Measurements from ENCODE around the gene TSPAN3. TPM values are rescaled to one million over a fixed set of nuclear protein-coding genes. Genes with fewer than 3 reads are reported as not detected.

TSPAN3 gene
- total RNA-seq, 3 donors from 2014 or later (not counting 1 experiment from before 2014, with no cell fraction given) = 18.7 to 37.4 (median 29.9) TPM

GRCh38 chr15:77010312-77010686 lies 60.6 kb downstream of the TSPAN3 start:
- DNase-seq (no peak), ATAC-seq (no peak)
- Mint-ChIP-seq H3K4me1 (peaks cover 66 to 84% of the 10 kb centered on the region in 2 donors), H3K4me3 (peak overlapping the region; percentile 49), H3K36me3 (no peaks in the 10 kb centered on the region), H3K9me3 (no peaks in the 10 kb centered on the region), H3K27ac (peak overlapping the region; percentile 85 to 96), H3K27me3 (ENCODE audit: low read depth in 2 of 2) (no peaks in the 10 kb centered on the region)
- peaks cover 33% of the 10 kb centered on the region for H3K36me3 ChIP-seq (ENCODE audit: control insufficient read depth, insufficient read depth, low read length)
- intact Hi-C loops (cut with micrococcal nuclease) = loop anchor here (5.0 kb wide), 2 partner anchors 78 to 172 kb away; partner anchors contain the start of gene RCN2
- peak overlapping the region; percentile 29 for H3K27ac ChIP-seq (ENCODE audit: low read length)
- no peak overlapping the region for H3K4me3 ChIP-seq (ENCODE audit: low read length)
- no peaks in the 10 kb centered on the region for H3K27me3 ChIP-seq (ENCODE audit: control insufficient read depth, insufficient read depth, low read length)
- peaks cover 86% of the 10 kb centered on the region for H3K4me1 ChIP-seq (ENCODE audit: control insufficient read depth, insufficient read depth, low read length)
- 91% methylated on average over 4 of the region's 4 CpGs for WGBS (ENCODE audit: insufficient coverage)
- no peaks in the 10 kb centered on the region for H3K9me3 ChIP-seq (ENCODE audit: control insufficient read depth, insufficient read depth, low read length)
- no peak for TF ChIP-seq CTCF (IDR thresholded peaks at IDR 0.05)

- WGBS (ENCODE audit: insufficient coverage) = 86% methylated on average over 14 of the region's 14 CpGs
- intact Hi-C loops (cut with micrococcal nuclease) = loop anchor here (5.0 kb wide), 2 partner anchors 77 to 173 kb away; partner anchors contain the start of gene RCN2
- Histone ChIP-seq H3K4me1 (ENCODE audit: control insufficient read depth, insufficient read depth, low read length) (peaks cover 86% of the 10 kb centered on the region), H3K9me3 (ENCODE audit: control insufficient read depth, insufficient read depth, low read length) (no peaks in the 10 kb centered on the region), H3K36me3 (ENCODE audit: control insufficient read depth, insufficient read depth, low read length) (peaks cover 33% of the 10 kb centered on the region), H3K4me3 (ENCODE audit: low read length) (no peak overlapping the region), H3K27ac (ENCODE audit: low read length) (peak overlapping the region; percentile 29), H3K27me3 (ENCODE audit: control insufficient read depth, insufficient read depth, low read length) (no peaks in the 10 kb centered on the region)
- Mint-ChIP-seq H3K4me1 (peaks cover 62 to 81% of the 10 kb centered on the region in 2 donors), H3K4me3 (peak overlapping the region; percentile 38), H3K27me3 (ENCODE audit: low read depth in 2 of 2) (no peaks in the 10 kb centered on the region), H3K36me3 (no peaks in the 10 kb centered on the region), H3K27ac (peak overlapping the region; percentile 85 to 96), H3K9me3 (no peaks in the 10 kb centered on the region)
- ATAC-seq (no peak), DNase-seq (no peak)
- no peak for TF ChIP-seq CTCF (IDR thresholded peaks at IDR 0.05)
Observed at GRCh38 chr15:77009646-77010311, 61.1 kb downstream of the TSPAN3 start.

DNA sequence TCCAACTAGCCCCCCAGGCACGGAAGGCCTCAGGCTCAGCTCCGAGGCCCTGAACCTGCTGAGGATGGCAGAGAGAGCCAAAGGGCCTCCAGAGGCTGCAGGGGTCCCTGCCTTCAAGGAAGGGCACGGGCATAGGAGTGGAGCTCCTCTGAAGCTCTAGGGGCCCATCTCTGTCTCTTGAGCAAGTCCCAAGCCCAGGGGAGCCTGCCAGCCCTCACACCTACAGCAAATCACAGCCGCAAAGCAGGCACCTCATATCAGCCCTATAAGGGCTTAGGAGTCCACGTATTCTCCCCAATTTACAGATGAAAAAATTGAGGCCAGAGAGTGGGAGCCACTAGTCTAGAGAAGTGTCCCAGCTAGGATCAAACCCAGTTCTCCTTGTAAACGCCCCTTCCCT lies 61.7 kb downstream of the TSPAN3 start:
- ATAC-seq (no peak), DNase-seq (no peak)
- WGBS (ENCODE audit: insufficient coverage) = 86% methylated on average over 6 of the region's 6 CpGs
- Histone ChIP-seq H3K36me3 (ENCODE audit: control insufficient read depth, insufficient read depth, low read length) (peaks cover 33% of the 10 kb centered on the region), H3K4me1 (ENCODE audit: control insufficient read depth, insufficient read depth, low read length) (peaks cover 86% of the 10 kb centered on the region), H3K9me3 (ENCODE audit: control insufficient read depth, insufficient read depth, low read length) (no peaks in the 10 kb centered on the region), H3K27ac (ENCODE audit: low read length) (peak overlapping the region; percentile 29), H3K4me3 (ENCODE audit: low read length) (no peak overlapping the region), H3K27me3 (ENCODE audit: control insufficient read depth, insufficient read depth, low read length) (no peaks in the 10 kb centered on the region)
- intact Hi-C loops (cut with micrococcal nuclease) = no loop called here
- no peak for TF ChIP-seq CTCF (IDR thresholded peaks at IDR 0.05)
- Mint-ChIP-seq H3K27ac (peak overlapping the region; percentile 85 to 96), H3K9me3 (no peaks in the 10 kb centered on the region), H3K36me3 (no peaks in the 10 kb centered on the region), H3K27me3 (ENCODE audit: low read depth in 2 of 2) (no peaks in the 10 kb centered on the region), H3K4me1 (peaks cover 65 to 81% of the 10 kb centered on the region in 2 donors), H3K4me3 (peak overlapping the region; percentile 17)

All from natural killer cell (primary cell).